ENCODE measurements around the gene DCT. TPM values are rescaled to one million over a fixed set of nuclear protein-coding genes. Genes with fewer than 3 reads are reported as not detected.

Gene DCT
- total RNA-seq, 1 experiment from 2014 or later: not detected

- H3K4me2 ChIP-seq: no peak overlapping the region
- 0 out of 2 replicates have a peak, but pooled peaks cover 5% of the 10 kb centered on the region for H3K9me2 ChIP-seq (ENCODE audit: insufficient read depth)
- no peaks in the 10 kb centered on the region for H4K20me1 ChIP-seq (ENCODE audit: insufficient read depth)
- no peaks in the 10 kb centered on the region for H3F3A ChIP-seq (ENCODE audit: insufficient read depth, low read depth)
- H3K9me3 ChIP-seq (ENCODE audit: insufficient read depth, low read depth): no peaks in the 10 kb centered on the region
- DNase-seq: no peak
- H3K27me3 ChIP-seq (ENCODE audit: insufficient read depth, low read depth): no peaks in the 10 kb centered on the region
- H3K36me3 ChIP-seq (ENCODE audit: low read depth): no peaks in the 10 kb centered on the region
- no TSS peak for BruUV-seq (replicated peaks)
- POLR2A ChIA-PET (ENCODE audit: unreplicated experiment): no interaction called here
- intact Hi-C loops (cut with micrococcal nuclease; ENCODE audit: unreplicated experiment): no loop called here
- CTCF ChIA-PET: no interaction called here
- H2AFZ ChIP-seq: no peak overlapping the region
- H3K79me2 ChIP-seq (ENCODE audit: low read depth): no peaks in the 10 kb centered on the region
- no peak overlapping the region for H3K27ac ChIP-seq
- no peak for TF ChIP-seq CTCF (conservative IDR thresholded peaks at IDR 0.05)
- no peak for TF ChIP-seq EZH2 (IDR thresholded peaks at IDR 0.05; ENCODE audit: low read depth)
- H3K4me1 ChIP-seq (replicated peaks; ENCODE audit: insufficient read depth): no peaks in the 10 kb centered on the region
- no peak overlapping the region for H3K4me3 ChIP-seq
Observed at GRCh38 chr13:94390881-94391280, 88.6 kb downstream of the DCT start.

- Histone ChIP-seq H3K36me3 (ENCODE audit: low read depth) (no peaks in the 10 kb centered on the region), H3K79me2 (ENCODE audit: low read depth) (no peaks in the 10 kb centered on the region), H3K4me2 (no peak overlapping the region), H3K4me1 (replicated peaks; ENCODE audit: insufficient read depth) (no peaks in the 10 kb centered on the region), H3F3A (ENCODE audit: insufficient read depth, low read depth) (no peaks in the 10 kb centered on the region), H3K9me2 (ENCODE audit: insufficient read depth) (0 out of 2 replicates have a peak, but pooled peaks cover 5% of the 10 kb centered on the region), H4K20me1 (ENCODE audit: insufficient read depth) (no peaks in the 10 kb centered on the region), H3K27me3 (ENCODE audit: insufficient read depth, low read depth) (no peaks in the 10 kb centered on the region), H2AFZ (no peak overlapping the region), H3K4me3 (no peak overlapping the region), H3K27ac (no peak overlapping the region), H3K9me3 (ENCODE audit: insufficient read depth, low read depth) (no peaks in the 10 kb centered on the region)
- DNase-seq: no peak
- intact Hi-C loops (cut with micrococcal nuclease; ENCODE audit: unreplicated experiment): no loop called here
- no peak for TF ChIP-seq EZH2 (IDR thresholded peaks at IDR 0.05; ENCODE audit: low read depth)
- no peak for TF ChIP-seq CTCF (conservative IDR thresholded peaks at IDR 0.05)
- no TSS peak for BruUV-seq (replicated peaks)
- POLR2A ChIA-PET (ENCODE audit: unreplicated experiment): no interaction called here
- CTCF ChIA-PET: no interaction called here
Observed at GRCh38 chr13:94389604-94390351, 89.7 kb downstream of the DCT start.

- Histone ChIP-seq H3K79me2 (ENCODE audit: low read depth) (no peaks in the 10 kb centered on the region), H3K27me3 (ENCODE audit: insufficient read depth, low read depth) (no peaks in the 10 kb centered on the region), H3F3A (ENCODE audit: insufficient read depth, low read depth) (no peaks in the 10 kb centered on the region), H3K9me2 (ENCODE audit: insufficient read depth) (0 out of 2 replicates have a peak, but pooled peaks cover 5% of the 10 kb centered on the region), H3K4me3 (no peak overlapping the region), H3K27ac (no peak overlapping the region), H4K20me1 (ENCODE audit: insufficient read depth) (no peaks in the 10 kb centered on the region), H3K4me2 (no peak overlapping the region), H3K36me3 (ENCODE audit: low read depth) (no peaks in the 10 kb centered on the region), H2AFZ (no peak overlapping the region), H3K9me3 (ENCODE audit: insufficient read depth, low read depth) (no peaks in the 10 kb centered on the region), H3K4me1 (replicated peaks; ENCODE audit: insufficient read depth) (no peaks in the 10 kb centered on the region)
- intact Hi-C loops (cut with micrococcal nuclease; ENCODE audit: unreplicated experiment): no loop called here
- DNase-seq: no peak
- no peak for TF ChIP-seq EZH2 (IDR thresholded peaks at IDR 0.05; ENCODE audit: low read depth)
- TF ChIP-seq CTCF (conservative IDR thresholded peaks at IDR 0.05): no peak
- ChIA-PET POLR2A (ENCODE audit: unreplicated experiment) (no interaction called here), CTCF (no interaction called here)
- BruUV-seq (replicated peaks): no TSS peak
Observed at GRCh38 chr13:94387047-94387446, 92.4 kb downstream of the DCT start.

Other genes with a start within 250 kb of the DCT start
- gene TGDS, start 116.5 kb upstream of the DCT start, total RNA-seq (2021): 6.2 and 7.0 TPM in 2 replicates
- 2.6 and 4.0 TPM in 2 replicates for gene GPR180, start 122.2 kb upstream of the DCT start, total RNA-seq (2021)
- gene SOX21, start 232.9 kb upstream of the DCT start, total RNA-seq (2021): not detected in 2 replicates